CD14-positive monocyte (primary cell): ENCODE data around the gene YWHAQ. TPM values are rescaled to one million over a fixed set of nuclear protein-coding genes. Genes with fewer than 3 reads are reported as not detected.
"Not testable (repeated sequence)": the region's sequence is repeated elsewhere in the genome, so short reads cannot be mapped to it uniquely, and the experiment has no call there.

Experiments
- DNase-seq, 3 donors: peaks; one replicate each; pipeline ENCODE4 v3.0.0-alpha.2; 2011 to 2022
- H2AFZ ChIP-seq: 2 replicates; pipeline ENCODE4 v1.6.0; 2012; ENCODE audit warnings: mild to moderate bottlenecking, low read depth, low read length, inconsistent platforms; ENCODE audit not compliant: insufficient read depth, poor library complexity, severe bottlenecking
- H3K27ac ChIP-seq, 2 donors: 1 replicate in 1 of 2; 2 replicates in 1 of 2; pipeline ENCODE4 v1.5.1; 2012 to 2013; ENCODE audit warnings: low read length in 2 of 2, control low read depth in 1 of 2, inconsistent platforms in 1 of 2, low read depth in 1 of 2, mild to moderate bottlenecking in 1 of 2
- H3K27me3 ChIP-seq, 2 donors: one replicate each; pipeline versions ENCODE4 v1.6.0 to v1.6.1; 2011 to 2013; ENCODE audit warnings: low read length in 2 of 2; ENCODE audit not compliant: control insufficient read depth in 2 of 2, insufficient read depth in 2 of 2
- H3K36me3 ChIP-seq, 2 donors: replicated peaks in 1 of 2; 1 replicate in 1 of 2; 2 replicates in 1 of 2; pipeline versions ENCODE4 v1.5.1 to v1.6.1; 2012 to 2013; ENCODE audit warnings: low read length in 2 of 2, control low read depth in 1 of 2, inconsistent platforms in 1 of 2, mild to moderate bottlenecking in 1 of 2; ENCODE audit not compliant: insufficient read depth in 2 of 2, control insufficient read depth in 1 of 2
- H3K4me1 ChIP-seq, 2 donors: 1 replicate in 1 of 2; 2 replicates in 1 of 2; pipeline versions ENCODE4 v1.5.1 to v1.6.1; 2012 to 2013; ENCODE audit warnings: low read length in 2 of 2, control low read depth in 1 of 2, inconsistent platforms in 1 of 2, mild to moderate bottlenecking in 1 of 2, moderate library complexity in 1 of 2; ENCODE audit not compliant: insufficient read depth in 2 of 2, control insufficient read depth in 1 of 2
- H3K4me2 ChIP-seq: replicated peaks from 2 replicates; pipeline ENCODE3; 2012; ENCODE audit warnings: low read length, moderate library complexity, mild to moderate bottlenecking; ENCODE audit not compliant: poor library complexity, severe bottlenecking; ENCODE audit errors: extremely low read depth
- H3K4me3 ChIP-seq, 3 experiments: fragments of 200-600 bp in 1 of 3; sonication (generic) in 1 of 3; replicated peaks in 1 of 3; 1 replicate in 2 of 3; 2 replicates in 1 of 3; pipeline ENCODE4 v1.5.1; 2011 to 2013; ENCODE audit warnings: low read length in 3 of 3, mild to moderate bottlenecking in 3 of 3, control low read depth in 2 of 3, low read depth in 2 of 3, inconsistent platforms in 1 of 3, moderate library complexity in 1 of 3
- H3K79me2 ChIP-seq: 2 replicates; pipeline ENCODE4 v1.6.0; 2012; ENCODE audit warnings: mild to moderate bottlenecking, control low read depth, inconsistent platforms, low read length, moderate library complexity; ENCODE audit not compliant: insufficient read depth
- H3K9ac ChIP-seq: 2 replicates; pipeline ENCODE4 v1.6.0; 2017; ENCODE audit warnings: low read length, mild to moderate bottlenecking; ENCODE audit not compliant: insufficient read depth, poor library complexity, severe bottlenecking
- H3K9me3 ChIP-seq, 2 donors: replicated peaks in 1 of 2; 1 replicate in 1 of 2; 2 replicates in 1 of 2; pipeline versions ENCODE4 v1.5.1 to v1.6.1; 2012 to 2013; ENCODE audit warnings: low read length in 2 of 2, control low read depth in 1 of 2; ENCODE audit not compliant: control insufficient read depth in 1 of 2, insufficient read depth in 1 of 2
- H4K20me1 ChIP-seq: 2 replicates; pipeline ENCODE4 v1.6.0; 2012; ENCODE audit warnings: mild to moderate bottlenecking, low read length, control low read depth, moderate library complexity; ENCODE audit not compliant: insufficient read depth
- H3K27ac Mint-ChIP-seq, 7 donors: one replicate each; pipeline ENCODE4 v1.8.0; 2020; ENCODE audit warnings: mild to moderate bottlenecking in 7 of 7, mixed read lengths in 7 of 7, moderate library complexity in 6 of 7, inconsistent platforms in 2 of 7
- H3K27me3 Mint-ChIP-seq, 3 donors: one replicate each; pipeline ENCODE4 v1.8.0; 2021 to 2022; ENCODE audit warnings: low read depth in 3 of 3, mild to moderate bottlenecking in 3 of 3, mixed read lengths in 3 of 3, moderate library complexity in 3 of 3, inconsistent platforms in 1 of 3
- H3K36me3 Mint-ChIP-seq, 2 donors: one replicate each; pipeline ENCODE4 v1.8.0; 2020; ENCODE audit warnings: mixed read lengths in 2 of 2, inconsistent platforms in 1 of 2, mild to moderate bottlenecking in 1 of 2
- H3K4me1 Mint-ChIP-seq: one replicate; pipeline ENCODE4 v1.8.0; 2020; ENCODE audit warnings: mild to moderate bottlenecking, mixed read lengths
- H3K4me3 Mint-ChIP-seq, 2 donors: one replicate each; pipeline ENCODE4 v1.8.0; 2020; ENCODE audit warnings: mild to moderate bottlenecking in 2 of 2, mixed read lengths in 2 of 2, moderate library complexity in 1 of 2
- H3K9me3 Mint-ChIP-seq, 7 donors: one replicate each; pipeline ENCODE4 v1.8.0; 2020 to 2022; ENCODE audit warnings: mixed read lengths in 7 of 7, mild to moderate bottlenecking in 6 of 7, moderate library complexity in 6 of 7, inconsistent platforms in 2 of 7
- CTCF ChIP-seq: fragments of 200-600 bp; IDR thresholded peaks from one replicate; pipeline ENCODE4 v1.8.0; 2022; ENCODE audit warnings: antibody characterized with exemption, mild to moderate bottlenecking
- WGBS: methylation state at CpG from one replicate; pipeline ENCODE4 v1.1.5; 2013; ENCODE audit warnings: missing lambda C conversion rate; ENCODE audit not compliant: insufficient coverage; 5-methylcytosine and 5-hydroxymethylcytosine counted together
- intact Hi-C, 2 donors: fragments of 100-400 bp; cut with micrococcal nuclease; formaldehyde crosslinking; loops; one replicate each; pipeline versions ENCODE4 v1.15.0 to v1.15.1; 2023
- polyA plus RNA-seq, 3 donors: library from polyadenylated mRNA; depleted of rRNA in 1 of 3; unstranded in 2 of 3; stranded (reverse) in 1 of 3; fragments of 300-500 nt in 2 of 3; fragments of >200 nt in 1 of 3; fragmentation: Illumina TruSeq in 2 of 3; gene quantifications; 1 replicate in 2 of 3; 2 replicates in 1 of 3; pipeline ENCODE4 v1.2.3, GENCODE V29; 2012 to 2021

YWHAQ gene
- polyA plus RNA-seq, 3 donors, result 60.9 to 173 (median 165) TPM

GRCh38 chr2:9610781-9611548 is 19.8 kb downstream of the YWHAQ start:
- WGBS, result 99% methylated on average over 7 of the region's 7 CpGs
- intact Hi-C loops, result no loop called here

GRCh38 chr2:9608491-9608890 is 22.3 kb downstream of the YWHAQ start:
- not testable (repeated sequence) for H3K9me3 Mint-ChIP-seq, H3K9me3 ChIP-seq, H3K36me3 ChIP-seq, DNase-seq, H3K27me3 Mint-ChIP-seq, H3K27me3 ChIP-seq
- H3K36me3 Mint-ChIP-seq, result peaks cover 5 to 14% of the 10 kb centered on the region in 2 donors
- H3K9ac ChIP-seq, result peak overlapping the region; percentile 51
- peaks cover 29% of the 10 kb centered on the region for H3K4me1 Mint-ChIP-seq
- peaks cover 99% of the 10 kb centered on the region for H3K79me2 ChIP-seq
- intact Hi-C loops, result loop anchor here in 1 of 2 donors (10.0 kb wide), 1 partner anchor 54 kb away; the partner anchor contains the start of gene ADAM17
- H3K4me1 ChIP-seq, result peaks cover 21 to 30% of the 10 kb centered on the region in 2 donors
- peak overlapping the region; percentile 83 to 91 for H3K27ac ChIP-seq
- peaks cover 58% of the 10 kb centered on the region for H4K20me1 ChIP-seq
- H3K4me2 ChIP-seq, result peak overlapping the region; percentile 68
- H3K27ac Mint-ChIP-seq, result peak overlapping the region; percentile 95 to 99 (median 97)
- 89% methylated on average over 6 of the region's 10 CpGs for whole genome bisulfite sequencing
- peak overlapping the region; percentile 49 for H2AFZ ChIP-seq
- peak overlapping the region; percentile 46 to 79 (median 63) for H3K4me3 ChIP-seq
- peak overlapping the region; percentile 79 to 87 for H3K4me3 Mint-ChIP-seq

More at GRCh38 chr2:9610781-9611548, 19.8 kb downstream of the YWHAQ start:
- Mint-ChIP-seq H3K27ac (peak overlapping the region in 4 of 7 donors; percentile 45 to 75 (median 58)), H3K9me3 (peaks cover 0 to 3% (median 0%) of the 10 kb centered on the region in 7 donors), H3K27me3 (no peaks in the 10 kb centered on the region), H3K4me1 (peaks cover 40% of the 10 kb centered on the region), H3K4me3 (no peak overlapping the region), H3K36me3 (peaks cover 3 to 6% of the 10 kb centered on the region in 2 donors)
- H3K4me1 ChIP-seq, result peaks cover 26 to 39% of the 10 kb centered on the region in 2 donors
- no peak overlapping the region for H3K4me2 ChIP-seq
- H3K9me3 ChIP-seq, result no peaks in the 10 kb centered on the region
- no peak for DNase-seq
- no peaks in the 10 kb centered on the region for H3K27me3 ChIP-seq
- no peak overlapping the region for H3K27ac ChIP-seq
- peaks cover 99% of the 10 kb centered on the region for H3K79me2 ChIP-seq
- peaks cover 0 to 7% of the 10 kb centered on the region in 2 donors for H3K36me3 ChIP-seq
- no peak for TF ChIP-seq CTCF
- H2AFZ ChIP-seq, result no peak overlapping the region
- no peak overlapping the region for H3K4me3 ChIP-seq
- no peak overlapping the region for H3K9ac ChIP-seq
- H4K20me1 ChIP-seq, result peaks cover 64% of the 10 kb centered on the region
